ENCODE measurements around the gene KASH5. TPM values are rescaled to one million over a fixed set of nuclear protein-coding genes. Genes with fewer than 3 reads are reported as not detected.
"Not testable (repeated sequence)": the region's sequence is repeated elsewhere in the genome, so short reads cannot be mapped to it uniquely, and the experiment has no call there.

Gene KASH5
- total RNA-seq, 1 donor from 2014 or later, result not detected

DNA sequence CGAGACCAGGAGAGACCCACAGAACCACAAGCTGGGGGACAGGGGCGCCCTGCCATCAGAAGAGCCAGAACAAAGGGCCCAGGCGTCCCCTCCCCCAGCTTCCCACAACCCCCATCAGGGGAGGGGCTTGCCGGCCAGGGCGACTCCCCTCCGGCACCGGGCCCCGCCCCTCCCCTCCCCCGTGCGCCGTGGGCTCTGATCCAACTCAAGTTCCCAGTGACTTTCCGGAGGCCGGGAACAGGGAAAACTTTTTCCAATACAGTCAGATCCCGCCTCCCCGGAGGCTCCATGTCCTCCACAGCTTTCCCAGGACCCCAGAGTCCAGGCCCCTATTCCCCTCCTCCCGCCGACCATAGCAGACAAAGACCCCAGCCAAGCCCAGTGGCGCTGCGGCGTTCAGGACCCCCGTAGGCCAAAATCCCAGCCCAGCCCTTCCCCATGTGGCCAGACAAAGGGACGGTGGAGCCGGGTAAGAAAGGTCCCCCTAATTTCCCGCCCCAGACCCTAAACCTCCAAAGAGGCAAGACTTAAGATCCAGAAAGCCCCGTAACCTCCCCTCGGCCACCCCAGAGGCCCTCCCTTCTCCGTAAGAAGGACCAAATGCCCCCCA is 26.5 kb upstream of the KASH5 start:
- DNase-seq (ENCODE audit: low spot score in 2 of 2) (peak; percentile 55 to 68), FAIRE-seq (no peak)

DNA sequence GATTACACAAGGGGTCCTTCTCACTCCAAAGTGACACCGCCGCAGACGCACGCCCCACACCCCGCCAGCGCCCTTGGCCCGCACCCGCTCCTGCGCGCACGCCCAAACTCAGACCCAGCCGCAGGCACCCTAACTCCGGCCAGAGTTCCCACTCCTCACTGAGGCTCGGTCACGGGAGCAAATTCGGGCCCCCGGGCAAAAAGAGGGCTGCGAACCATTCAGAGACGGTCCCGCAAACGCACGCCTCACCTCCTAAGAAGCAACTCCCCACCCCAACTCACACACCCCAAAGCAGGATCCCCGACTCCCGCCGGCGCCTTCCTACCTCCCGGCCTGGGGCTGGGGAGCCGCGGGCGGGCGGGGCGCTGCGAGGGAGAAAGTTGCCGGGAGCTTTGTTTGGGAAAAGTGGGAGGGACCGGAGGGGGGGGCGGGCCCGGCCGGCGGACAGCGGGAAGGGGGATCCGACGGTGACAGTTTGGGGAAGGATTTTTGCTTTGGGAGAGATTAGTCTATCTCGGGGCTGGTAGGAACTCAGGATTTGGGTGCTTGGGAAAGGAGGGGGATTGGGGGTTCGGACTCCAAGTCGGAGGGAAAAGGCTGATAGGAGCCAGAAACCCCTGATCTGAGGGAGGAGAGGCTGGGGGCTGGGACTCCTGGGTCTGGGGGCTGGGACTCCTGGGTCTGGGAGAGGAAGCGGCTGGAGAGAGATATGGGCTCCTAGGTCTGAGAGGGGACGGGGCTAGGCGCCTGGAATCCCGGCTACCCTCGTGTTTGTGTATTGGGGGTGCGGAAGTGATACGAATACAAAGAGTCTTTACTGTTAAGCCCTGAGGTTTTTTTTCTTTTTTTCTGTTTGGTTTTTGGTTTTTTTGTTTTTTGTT is 25.8 kb upstream of the KASH5 start, which contains the start of gene TEAD2:
TEAD2 (minus strand) TSS at position 369 of the 881 bp plus-strand sequence. CDS start 2,341 bp downstream, outside the sequence.
- DNase-seq (ENCODE audit: low spot score in 2 of 2) (peak in 1 of 2 donors; percentile 60), FAIRE-seq (no peak)

DNA sequence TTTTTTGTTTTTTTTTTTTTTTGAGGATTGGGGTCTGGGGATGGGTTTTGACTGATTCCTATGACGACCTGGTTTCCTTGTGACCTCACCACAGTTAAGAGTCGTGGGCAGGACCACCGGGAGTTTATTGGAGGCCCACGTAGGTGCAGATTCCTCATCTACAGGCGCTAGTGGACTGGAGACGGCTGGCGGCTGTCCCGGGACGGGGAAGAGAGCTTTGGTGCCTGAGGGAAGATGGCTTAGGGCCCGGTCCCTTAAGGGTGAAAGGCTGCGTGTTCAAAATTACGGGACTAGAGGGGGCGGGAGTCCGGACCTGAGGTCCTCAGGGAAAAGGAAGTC is 25.2 kb upstream of the KASH5 start:
- no peak for FAIRE-seq
- DNase-seq (ENCODE audit: low spot score in 2 of 2), result no peak

DNA sequence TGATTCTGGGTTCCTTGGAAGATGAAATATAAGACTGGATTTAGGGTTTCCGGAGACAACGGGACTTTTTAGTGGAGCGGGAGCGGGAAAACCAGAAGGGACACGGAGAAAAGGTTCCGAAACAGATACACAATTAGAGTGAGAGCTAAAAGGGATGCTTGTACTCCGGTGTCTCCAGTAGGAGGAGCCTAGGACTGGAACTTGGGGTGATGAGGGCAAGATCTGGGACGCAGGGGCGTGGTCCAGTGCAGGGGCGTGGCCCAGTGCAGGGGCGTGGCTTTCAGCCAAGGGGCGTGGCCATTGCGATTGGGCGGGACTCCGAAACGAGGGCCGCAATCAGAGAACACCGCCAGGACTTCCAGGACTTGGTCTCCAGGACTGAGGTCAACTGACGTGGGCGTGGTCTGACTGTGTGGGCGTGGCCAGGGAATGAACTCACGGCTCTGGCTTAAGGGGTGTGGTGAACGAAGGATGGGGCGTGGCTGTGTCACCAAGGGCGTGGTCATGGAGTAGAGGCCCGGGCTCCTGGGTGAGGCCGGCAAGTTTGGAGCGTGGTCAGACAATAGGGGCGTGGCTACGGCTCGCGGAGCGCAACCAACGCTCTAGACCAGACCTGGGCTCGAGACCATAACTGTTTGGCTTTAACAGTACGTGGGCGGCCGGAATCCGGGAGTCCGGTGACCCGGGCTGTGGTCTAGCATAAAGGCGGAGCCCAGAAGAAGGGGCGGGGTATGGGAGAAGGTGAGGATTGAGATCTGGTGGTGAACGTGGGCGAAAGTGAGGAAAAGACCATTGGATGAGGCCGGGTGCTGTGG is 24.6 kb upstream of the KASH5 start, which contains the start of gene DKKL1:
DKKL1 (plus strand) TSS at position 610 of the 815 bp plus-strand sequence; CDS start at position 732, 122 bp downstream.
- FAIRE-seq (no peak), DNase-seq (ENCODE audit: low spot score in 2 of 2) (peak; percentile 64 to 84)

GRCh38 chr19:49364083-49364737 is 23.8 kb upstream of the KASH5 start:
- no peak for FAIRE-seq
- no peak for DNase-seq (ENCODE audit: low spot score in 2 of 2)

DNA sequence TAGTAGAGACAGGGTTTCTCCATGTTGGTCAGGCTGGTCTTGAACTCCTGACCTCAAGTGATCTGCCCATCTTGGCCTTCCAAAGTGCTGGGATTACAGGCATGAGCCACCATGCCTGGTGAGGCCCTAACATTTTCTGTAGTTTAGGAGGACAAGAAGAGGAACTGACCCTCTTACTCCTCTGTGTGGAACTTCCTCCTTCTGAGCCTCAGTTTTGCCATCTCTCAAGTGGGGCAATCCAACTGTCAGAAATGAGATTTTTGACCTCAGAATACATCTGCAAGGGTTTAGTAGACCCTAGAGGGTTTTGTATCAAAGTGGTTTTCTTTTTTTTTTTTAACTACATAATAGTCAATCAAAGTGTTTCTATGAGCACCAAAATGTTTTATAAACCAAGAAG is 21.9 kb upstream of the KASH5 start:
- DNase-seq (ENCODE audit: low spot score in 2 of 2) (no peak), FAIRE-seq (no peak)

- FAIRE-seq (no peak), DNase-seq (ENCODE audit: low spot score in 2 of 2) (no peak)
Measured at GRCh38 chr19:49368711-49369358, 19.2 kb upstream of the KASH5 start.

DNA sequence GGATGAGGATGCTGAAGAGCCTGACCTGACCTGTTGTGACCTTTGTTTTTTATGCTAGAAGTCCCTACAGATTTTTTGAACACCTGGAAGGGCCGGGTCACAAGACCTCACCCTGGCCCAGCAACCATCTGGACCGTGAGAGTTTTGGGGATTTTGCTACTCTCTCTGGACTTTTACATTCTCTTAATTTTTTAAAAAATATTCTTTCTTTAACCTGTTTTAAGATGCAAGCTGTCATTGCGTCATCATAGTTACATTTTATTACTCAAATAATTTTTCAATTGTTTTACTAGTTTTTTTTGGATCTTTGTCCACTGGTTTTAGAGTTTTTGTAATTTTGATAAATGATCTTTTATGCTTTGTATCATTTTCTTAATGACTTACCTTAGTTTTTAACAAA is 16.9 kb upstream of the KASH5 start:
- DNase-seq (ENCODE audit: low spot score in 2 of 2) (no peak), FAIRE-seq (no peak)

- not testable (repeated sequence) for FAIRE-seq; DNase-seq (ENCODE audit: low spot score in 2 of 2)
Measured at GRCh38 chr19:49373174-49373573, 14.9 kb upstream of the KASH5 start.

- FAIRE-seq (no peak), DNase-seq (ENCODE audit: low spot score in 2 of 2) (no peak)
Measured at GRCh38 chr19:49374665-49375434, 13.2 kb upstream of the KASH5 start.

DNA sequence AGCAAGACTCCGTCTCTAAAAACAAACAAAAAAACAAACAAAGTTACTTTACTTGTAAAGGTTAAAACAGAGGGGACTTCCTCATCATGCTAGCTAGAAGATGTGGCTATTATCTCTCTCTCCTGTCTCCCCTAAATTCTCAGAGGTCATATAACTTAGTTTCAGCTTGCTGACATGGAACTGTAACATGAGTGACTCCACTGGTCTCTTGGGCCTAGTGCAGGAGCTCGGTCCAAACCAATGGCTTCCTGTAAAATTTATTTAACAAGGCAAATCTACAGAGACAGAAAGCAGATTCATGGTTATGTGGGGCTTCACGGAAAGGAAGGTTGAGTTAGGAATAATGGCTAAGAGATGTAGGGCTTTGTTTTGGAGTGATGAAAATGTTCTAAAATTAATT is 9.5 kb upstream of the KASH5 start:
- no peak for FAIRE-seq
- no peak for DNase-seq (ENCODE audit: low spot score in 2 of 2)

DNA sequence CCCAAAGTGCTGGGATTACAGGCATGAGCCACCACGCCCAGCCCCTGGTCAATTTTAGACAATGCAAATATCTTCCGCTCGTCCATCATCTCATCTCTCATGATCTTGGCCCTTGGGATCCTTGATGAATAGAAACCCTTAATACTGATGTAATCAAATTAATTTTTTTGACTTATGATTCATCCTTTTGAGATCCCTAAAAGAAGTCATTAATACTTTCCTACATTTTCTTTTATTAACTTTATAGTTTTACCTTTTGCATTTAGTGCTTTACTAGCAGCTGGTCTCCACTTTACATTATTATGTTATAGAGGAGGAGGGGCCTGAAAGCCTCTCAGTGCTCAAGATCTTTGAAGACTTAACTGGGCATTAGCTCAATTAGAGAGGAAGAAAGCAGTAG is 7.7 kb upstream of the KASH5 start:
- DNase-seq (ENCODE audit: low spot score in 2 of 2), result no peak
- no peak for FAIRE-seq

- no peak for FAIRE-seq
- no peak for DNase-seq (ENCODE audit: low spot score in 2 of 2)
Measured at GRCh38 chr19:49382639-49383038, 5.4 kb upstream of the KASH5 start.

GRCh38 chr19:49383599-49383998 is 4.5 kb upstream of the KASH5 start:
- DNase-seq (ENCODE audit: low spot score in 2 of 2) (no peak), FAIRE-seq (no peak)

- FAIRE-seq, result no peak
Measured at GRCh38 chr19:49389406-49389805, 1.4 kb downstream of the KASH5 start.

GRCh38 chr19:49390131-49390928 is 2.3 kb downstream of the KASH5 start:
- no peak for FAIRE-seq

More at GRCh38 chr19:49389406-49389805, 1.4 kb downstream of the KASH5 start:
- no peak for DNase-seq (ENCODE audit: low spot score in 2 of 2)

DNA sequence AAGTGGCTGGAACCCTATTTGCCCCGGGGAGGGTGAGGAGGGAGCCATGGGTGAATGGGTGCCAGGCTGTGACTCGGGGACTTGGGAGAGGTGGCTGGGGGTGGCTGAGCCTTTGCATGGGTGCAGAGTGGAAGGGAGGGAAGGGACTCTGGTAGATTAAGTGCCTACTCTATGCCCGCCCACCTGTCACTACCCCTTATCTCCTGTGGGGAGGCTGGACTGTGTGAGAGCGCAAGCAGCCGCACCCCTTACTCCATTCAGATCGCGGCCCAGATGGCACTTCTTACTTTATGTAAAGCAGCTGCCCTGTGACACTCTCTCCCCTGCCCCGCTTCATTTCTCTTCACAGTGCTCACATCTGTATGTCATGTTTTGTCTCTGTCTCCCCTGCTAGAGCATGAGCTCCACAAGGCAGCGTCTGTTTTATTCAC is 2.9 kb downstream of the KASH5 start:
- DNase-seq (ENCODE audit: low spot score in 2 of 2) (no peak), FAIRE-seq (no peak)

More at GRCh38 chr19:49390131-49390928, 2.3 kb downstream of the KASH5 start:
- DNase-seq (ENCODE audit: low spot score in 2 of 2), result no peak
